Measurements from ENCODE around the gene ACAA2. TPM values are rescaled to one million over a fixed set of nuclear protein-coding genes. Genes with fewer than 3 reads are reported as not detected.

The ACAA2 gene
- total and polyA plus RNA-seq, 4 donors = 35.2 to 52.8 (median 44.9) TPM

GRCh38 chr18:49758263-49758610 lies 55.1 kb downstream of the ACAA2 start:
- 89 to 93% methylated on average over 5 of the region's 5 CpGs for WGBS, 2 donors
- Histone ChIP-seq H3K27ac (ENCODE audit: low read depth in 1 of 2, low read length in 1 of 2) (no peak overlapping the region), H3K9me3 (ENCODE audit: control insufficient read depth in 4 of 4, insufficient read depth in 3 of 4, low read length in 3 of 4) (no peaks in the 10 kb centered on the region), H3K4me1 (ENCODE audit: control insufficient read depth in 5 of 5, insufficient read depth in 5 of 5, low read length in 5 of 5) (no peaks in the 10 kb centered on the region), H3K36me3 (ENCODE audit: control insufficient read depth in 4 of 4, insufficient read depth in 4 of 4, low read length in 4 of 4) (no peaks in the 10 kb centered on the region), H3K9ac (ENCODE audit: insufficient read depth in 1 of 2, low read length in 2 of 2) (no peak overlapping the region), H3K27me3 (ENCODE audit: control insufficient read depth in 3 of 3, insufficient read depth in 3 of 3, low read length in 2 of 3) (no peaks in the 10 kb centered on the region), H3K4me3 (no peak overlapping the region)
- no peak for DNase-seq
- TF ChIP-seq, protein P1, sequence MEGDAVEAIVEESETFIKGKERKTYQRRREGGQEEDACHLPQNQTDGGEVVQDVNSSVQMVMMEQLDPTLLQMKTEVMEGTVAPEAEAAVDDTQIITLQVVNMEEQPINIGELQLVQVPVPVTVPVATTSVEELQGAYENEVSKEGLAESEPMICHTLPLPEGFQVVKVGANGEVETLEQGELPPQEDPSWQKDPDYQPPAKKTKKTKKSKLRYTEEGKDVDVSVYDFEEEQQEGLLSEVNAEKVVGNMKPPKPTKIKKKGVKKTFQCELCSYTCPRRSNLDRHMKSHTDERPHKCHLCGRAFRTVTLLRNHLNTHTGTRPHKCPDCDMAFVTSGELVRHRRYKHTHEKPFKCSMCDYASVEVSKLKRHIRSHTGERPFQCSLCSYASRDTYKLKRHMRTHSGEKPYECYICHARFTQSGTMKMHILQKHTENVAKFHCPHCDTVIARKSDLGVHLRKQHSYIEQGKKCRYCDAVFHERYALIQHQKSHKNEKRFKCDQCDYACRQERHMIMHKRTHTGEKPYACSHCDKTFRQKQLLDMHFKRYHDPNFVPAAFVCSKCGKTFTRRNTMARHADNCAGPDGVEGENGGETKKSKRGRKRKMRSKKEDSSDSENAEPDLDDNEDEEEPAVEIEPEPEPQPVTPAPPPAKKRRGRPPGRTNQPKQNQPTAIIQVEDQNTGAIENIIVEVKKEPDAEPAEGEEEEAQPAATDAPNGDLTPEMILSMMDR (IDR thresholded peaks at IDR 0.05; ENCODE audit: control extremely low read depth, extremely low read depth) = no peak
- no peak for ATAC-seq (ENCODE audit: insufficient read depth, low FRiP score)

DNA sequence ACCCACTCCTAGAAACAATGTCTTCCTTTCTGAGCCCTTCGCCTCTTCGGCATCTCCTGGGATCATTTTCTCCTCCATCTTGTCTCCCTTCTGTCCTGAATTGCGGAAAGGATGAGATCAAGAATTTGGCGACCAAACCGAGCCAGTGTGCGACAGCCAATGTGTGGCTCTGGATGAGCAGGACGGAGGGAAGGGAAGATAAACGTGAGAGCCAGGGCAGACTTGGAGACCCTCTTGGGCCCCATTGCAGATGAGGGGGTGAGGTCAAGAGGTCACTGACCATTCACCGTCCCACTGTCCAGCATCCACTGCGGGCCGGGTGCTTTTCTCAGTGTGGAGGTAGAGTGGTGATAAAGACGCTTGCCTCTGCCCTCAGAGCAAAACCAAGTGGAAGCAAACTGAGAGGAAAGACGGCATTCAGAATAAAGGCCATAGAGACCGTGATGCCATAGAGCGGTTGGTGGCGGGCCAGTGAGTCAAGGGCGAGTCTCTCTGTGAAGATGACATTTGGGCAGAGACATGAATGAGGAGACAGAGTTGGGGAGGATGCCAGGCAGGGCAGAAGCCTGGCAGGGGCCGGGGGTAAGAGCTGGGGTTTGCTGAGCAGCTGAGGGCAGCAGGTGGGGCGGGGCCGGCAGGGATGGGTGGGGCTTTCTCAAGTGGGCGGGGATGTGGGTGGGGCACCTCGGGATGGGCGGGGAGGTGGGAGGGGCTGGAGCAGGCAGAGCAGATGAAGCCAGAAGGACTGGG lies 55.6 kb downstream of the ACAA2 start:
- Histone ChIP-seq H3K9me3 (ENCODE audit: control insufficient read depth in 4 of 4, insufficient read depth in 3 of 4, low read length in 3 of 4) (peaks cover 0 to 2% (median 0%) of the 10 kb centered on the region in 4 donors), H3K27me3 (ENCODE audit: control insufficient read depth in 3 of 3, insufficient read depth in 3 of 3, low read length in 2 of 3) (no peaks in the 10 kb centered on the region), H3K27ac (ENCODE audit: low read depth in 1 of 2, low read length in 1 of 2) (no peak overlapping the region), H3K4me3 (no peak overlapping the region), H3K4me1 (ENCODE audit: control insufficient read depth in 5 of 5, insufficient read depth in 5 of 5, low read length in 5 of 5) (no peaks in the 10 kb centered on the region), H3K9ac (ENCODE audit: insufficient read depth in 1 of 2, low read length in 2 of 2) (no peak overlapping the region), H3K36me3 (ENCODE audit: control insufficient read depth in 4 of 4, insufficient read depth in 4 of 4, low read length in 4 of 4) (no peaks in the 10 kb centered on the region)
- TF ChIP-seq, protein P1 (IDR thresholded peaks at IDR 0.05; ENCODE audit: control extremely low read depth, extremely low read depth) = no peak
- WGBS, 2 donors = 90 to 91% methylated on average over 23 of the region's 23 CpGs
- DNase-seq (no peak), ATAC-seq (ENCODE audit: insufficient read depth, low FRiP score) (no peak)

DNA sequence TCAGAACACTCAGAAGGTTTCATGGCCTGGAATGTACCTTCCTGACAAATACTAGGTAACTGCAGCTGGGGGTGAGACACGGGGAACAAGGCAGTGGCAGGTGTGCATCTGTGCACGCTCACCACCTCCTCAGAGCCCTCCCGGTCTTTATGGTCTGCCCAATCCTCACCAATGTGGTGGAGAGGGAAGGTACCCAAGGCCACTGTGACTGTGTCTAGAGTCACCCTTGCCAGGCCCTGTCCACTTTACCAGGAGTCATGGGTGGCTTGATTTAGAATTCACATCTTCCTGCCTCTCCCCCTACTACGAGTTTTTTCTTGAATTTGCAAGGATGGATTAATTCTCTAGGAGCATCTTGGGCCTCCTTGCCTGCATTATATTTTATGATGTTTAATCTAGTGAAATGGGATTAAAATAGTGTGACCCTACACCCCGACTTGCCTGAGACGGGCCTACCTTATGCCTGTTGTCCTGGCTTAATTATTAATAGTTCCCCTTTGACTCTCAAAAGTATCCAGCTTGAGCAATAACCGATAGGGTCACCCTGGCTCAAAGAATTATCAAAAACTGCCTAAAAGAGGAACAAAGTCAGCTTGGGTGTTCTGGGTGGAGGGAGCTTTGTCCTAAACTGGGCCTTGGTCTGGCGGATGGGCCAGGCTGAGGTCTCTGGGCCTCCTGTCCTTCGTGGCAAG lies 56.5 kb downstream of the ACAA2 start:
- Histone ChIP-seq H3K27ac (ENCODE audit: low read depth in 1 of 2, low read length in 1 of 2) (no peak overlapping the region), H3K36me3 (ENCODE audit: control insufficient read depth in 4 of 4, insufficient read depth in 4 of 4, low read length in 4 of 4) (no peaks in the 10 kb centered on the region), H3K27me3 (ENCODE audit: control insufficient read depth in 3 of 3, insufficient read depth in 3 of 3, low read length in 2 of 3) (no peaks in the 10 kb centered on the region), H3K4me3 (no peak overlapping the region), H3K4me1 (ENCODE audit: control insufficient read depth in 5 of 5, insufficient read depth in 5 of 5, low read length in 5 of 5) (no peaks in the 10 kb centered on the region), H3K9ac (ENCODE audit: insufficient read depth in 1 of 2, low read length in 2 of 2) (no peak overlapping the region), H3K9me3 (ENCODE audit: control insufficient read depth in 4 of 4, insufficient read depth in 3 of 4, low read length in 3 of 4) (peaks cover 0 to 2% (median 0%) of the 10 kb centered on the region in 4 donors)
- 86 to 87% methylated on average over 9 of the region's 9 CpGs for WGBS, 2 donors
- no peak for DNase-seq
- ATAC-seq (ENCODE audit: insufficient read depth, low FRiP score) = no peak
- TF ChIP-seq, protein P1 (IDR thresholded peaks at IDR 0.05; ENCODE audit: control extremely low read depth, extremely low read depth) = no peak
